Naive thymus-derived CD4-positive, alpha-beta T cell (primary cell): ENCODE measurements around the gene CNOT2. TPM values are rescaled to one million over a fixed set of nuclear protein-coding genes. Genes with fewer than 3 reads are reported as not detected.

Experiments used
- ATAC-seq: fragments of 150-1000 bp; cut with Tn5 transposase; 2 replicates; pipeline ENCODE4 v1.10.0; 2021; ENCODE audit warnings: mild to moderate bottlenecking, moderate library complexity
- CTCF ChIA-PET: fragments of 350-600 bp; sonication (Branson Sonifier 250); formaldehyde crosslinking; loops from one replicate; lab custom pipeline; 2021; ENCODE audit warnings: antibody characterized with exemption; lab: Charles Lee
- POLR2A ChIA-PET: fragments of 350-600 bp; sonication (Branson Sonifier 250); formaldehyde crosslinking; loops from one replicate; lab custom pipeline; 2021; ENCODE audit warnings: antibody characterized with exemption, inconsistent platforms; lab: Charles Lee
- DNase-seq, 9 donors: peaks; one replicate each; pipeline versions ENCODE4 v3.0.0 to v3.0.0-alpha.2; 2020 to 2022; ENCODE audit warnings: mixed read lengths in 1 of 9
- H3K27ac ChIP-seq: one replicate; pipeline ENCODE4 v1.7.0; 2013; ENCODE audit warnings: mild to moderate bottlenecking, low read depth, low read length, moderate library complexity
- H3K27me3 ChIP-seq, 2 donors: one replicate each; pipeline ENCODE4 v1.7.0; 2013; ENCODE audit warnings: low read length in 2 of 2, mild to moderate bottlenecking in 2 of 2, moderate library complexity in 2 of 2; ENCODE audit not compliant: control insufficient read depth in 2 of 2, insufficient read depth in 2 of 2
- H3K36me3 ChIP-seq, 3 experiments: 1 replicate in 2 of 3; 2 replicates in 1 of 3; pipeline ENCODE4 v1.7.0; 2013; ENCODE audit warnings: low read length in 3 of 3, mild to moderate bottlenecking in 3 of 3, moderate library complexity in 1 of 3; ENCODE audit not compliant: insufficient read depth in 3 of 3, control insufficient read depth in 2 of 3
- H3K4me1 ChIP-seq, 2 donors: one replicate each; pipeline ENCODE4 v1.7.0; 2013; ENCODE audit warnings: low read length in 2 of 2, mild to moderate bottlenecking in 2 of 2, moderate library complexity in 1 of 2; ENCODE audit not compliant: control insufficient read depth in 2 of 2, insufficient read depth in 2 of 2
- H3K4me3 ChIP-seq: 2 replicates; pipeline ENCODE4 v1.7.0; 2013; ENCODE audit warnings: mild to moderate bottlenecking, low read length
- H3K9me3 ChIP-seq, 3 experiments: 1 replicate in 2 of 3; 2 replicates in 1 of 3; pipeline ENCODE4 v1.7.0; 2013; ENCODE audit warnings: low read length in 3 of 3; ENCODE audit not compliant: control insufficient read depth in 2 of 3
- H3K27ac Mint-ChIP-seq, 9 donors: one replicate each; pipeline ENCODE4 v1.8.0; 2020 to 2022; ENCODE audit warnings: mixed read lengths in 9 of 9, mild to moderate bottlenecking in 8 of 9, moderate library complexity in 5 of 9, inconsistent platforms in 2 of 9
- H3K27me3 Mint-ChIP-seq, 5 donors: one replicate each; pipeline ENCODE4 v1.8.0; 2021 to 2022; ENCODE audit warnings: mixed read lengths in 5 of 5, mild to moderate bottlenecking in 1 of 5
- H3K36me3 Mint-ChIP-seq, 5 donors: one replicate each; pipeline ENCODE4 v1.8.0; 2020 to 2022; ENCODE audit warnings: mixed read lengths in 5 of 5, mild to moderate bottlenecking in 3 of 5, inconsistent platforms in 1 of 5
- H3K4me1 Mint-ChIP-seq, 7 donors: one replicate each; pipeline ENCODE4 v1.8.0; 2020 to 2022; ENCODE audit warnings: mixed read lengths in 7 of 7, mild to moderate bottlenecking in 3 of 7, inconsistent platforms in 1 of 7
- H3K4me3 Mint-ChIP-seq, 10 donors: one replicate each; pipeline ENCODE4 v1.8.0; 2020 to 2022; ENCODE audit warnings: mild to moderate bottlenecking in 10 of 10, mixed read lengths in 10 of 10, moderate library complexity in 6 of 10, inconsistent platforms in 2 of 10
- H3K9me3 Mint-ChIP-seq, 11 donors: one replicate each; pipeline ENCODE4 v1.8.0; 2020 to 2022; ENCODE audit warnings: mixed read lengths in 11 of 11, mild to moderate bottlenecking in 4 of 11, inconsistent platforms in 1 of 11, moderate library complexity in 1 of 11
- intact Hi-C, 2 donors: fragments of 100-400 bp; cut with micrococcal nuclease; formaldehyde crosslinking; loops; one replicate each; pipeline ENCODE4 v1.15.1; 2023
- polyA plus RNA-seq, 2 donors: library from polyadenylated mRNA; unstranded; fragments of 300-500 nt; fragmentation: Illumina TruSeq; gene quantifications; one replicate each; pipeline ENCODE4 v1.2.3, GENCODE V29; 2021
- total RNA-seq, 6 experiments: library from RNA in 5 of 6; stranded (reverse) in 5 of 6; gene quantifications; 1 replicate in 5 of 6; 2 replicates in 1 of 6; pipeline ENCODE4 v1.2.3 and lab custom pipeline; 2021 to 2026

Gene CNOT2
- total and polyA plus RNA-seq, 7 experiments from 2014 or later = 76.2 to 144 (median 116) TPM

- peak overlapping the region; percentile 70 for H3K4me3 ChIP-seq
- peaks cover 0 to 4% (median 0%) of the 10 kb centered on the region in 3 experiments for H3K36me3 ChIP-seq
- Mint-ChIP-seq H3K27me3 (peaks cover 0 to 45% (median 0%) of the 10 kb centered on the region in 5 donors), H3K36me3 (peaks cover 0 to 7% (median 0%) of the 10 kb centered on the region in 5 donors), H3K4me1 (peaks cover 12 to 41% (median 34%) of the 10 kb centered on the region in 7 donors), H3K9me3 (peaks cover 0 to 4% (median 0%) of the 10 kb centered on the region in 11 donors), H3K27ac (peak overlapping the region in 8 of 9 donors; percentile 82 to 91 (median 89)), H3K4me3 (peak overlapping the region; percentile 94 to 99 (median 97))
- ATAC-seq (no peak), DNase-seq (peak in 1 of 9 donors; percentile 2)
- intact Hi-C loops = loop anchor here (2.0 to 10.0 kb wide), 10 partner anchors 35 to 1470 kb away; partner anchors contain the start of genes CCT2 (in 2 of the 2), RAB3IP (in 2 of the 2), CPSF6 (in 1 of the 2) and FRS2 (in 1 of the 2)
- H3K27ac ChIP-seq = peak overlapping the region; percentile 71
- peaks cover 0 to 4% of the 10 kb centered on the region in 2 donors for H3K27me3 ChIP-seq
- POLR2A ChIA-PET = interaction anchor here (0.6 to 3.0 kb wide), 4 partner anchors 24 to 379 kb away, joined by 3 to 13 read pairs (median 6); no protein-coding TSS in a partner anchor
- H3K4me1 ChIP-seq = peaks cover 16 to 19% of the 10 kb centered on the region in 2 donors
- H3K9me3 ChIP-seq = no peaks in the 10 kb centered on the region
- CTCF ChIA-PET = no interaction called here
Observed at GRCh38 chr12:70367258-70368141, 124.3 kb downstream of the CNOT2 start.

- ATAC-seq = no peak
- Mint-ChIP-seq H3K27ac (no peak overlapping the region), H3K4me3 (no peak overlapping the region), H3K4me1 (peaks cover 0 to 7% (median under 1%) of the 10 kb centered on the region in 7 donors), H3K9me3 (peaks cover 0 to 7% (median 0%) of the 10 kb centered on the region in 11 donors), H3K27me3 (peaks cover 0 to 11% (median 0%) of the 10 kb centered on the region in 5 donors), H3K36me3 (peaks cover 0 to 11% (median 9%) of the 10 kb centered on the region in 5 donors)
- Histone ChIP-seq H3K27ac (no peak overlapping the region), H3K36me3 (no peaks in the 10 kb centered on the region), H3K4me3 (no peak overlapping the region), H3K4me1 (peaks cover 0 to under 1% of the 10 kb centered on the region in 2 donors), H3K27me3 (no peaks in the 10 kb centered on the region), H3K9me3 (no peaks in the 10 kb centered on the region)
- no peak for DNase-seq
- CTCF ChIA-PET = no interaction called here
- POLR2A ChIA-PET = no interaction called here
- intact Hi-C loops = no loop called here
Observed at GRCh38 chr12:70372881-70373280, 129.6 kb downstream of the CNOT2 start.

- CTCF ChIA-PET = no interaction called here
- H3K27me3 ChIP-seq = no peaks in the 10 kb centered on the region
- no peak overlapping the region for H3K27ac Mint-ChIP-seq
- DNase-seq (no peak), ATAC-seq (no peak)
- H3K4me3 Mint-ChIP-seq = no peak overlapping the region
- no peak overlapping the region for H3K27ac ChIP-seq
- H3K9me3 Mint-ChIP-seq = peaks cover 0 to 10% (median 3%) of the 10 kb centered on the region in 11 donors
- peaks cover 0 to 9% (median 0%) of the 10 kb centered on the region in 7 donors for H3K4me1 Mint-ChIP-seq
- no peak overlapping the region for H3K4me3 ChIP-seq
- H3K9me3 ChIP-seq = no peaks in the 10 kb centered on the region
- no peaks in the 10 kb centered on the region for H3K36me3 ChIP-seq
- POLR2A ChIA-PET = no interaction called here
- H3K36me3 Mint-ChIP-seq = peaks cover 0 to 23% (median 12%) of the 10 kb centered on the region in 5 donors
- H3K27me3 Mint-ChIP-seq = peaks cover 0 to 2% (median 0%) of the 10 kb centered on the region in 5 donors
- H3K4me1 ChIP-seq = no peaks in the 10 kb centered on the region
- intact Hi-C loops = no loop called here
Observed at GRCh38 chr12:70379846-70380245, 136.6 kb downstream of the CNOT2 start.

- POLR2A ChIA-PET = no interaction called here
- CTCF ChIA-PET = no interaction called here
- DNase-seq (no peak), ATAC-seq (no peak)
- Histone ChIP-seq H3K9me3 (no peaks in the 10 kb centered on the region), H3K4me3 (no peak overlapping the region), H3K4me1 (no peaks in the 10 kb centered on the region), H3K36me3 (no peaks in the 10 kb centered on the region), H3K27me3 (no peaks in the 10 kb centered on the region), H3K27ac (no peak overlapping the region)
- Mint-ChIP-seq H3K27ac (no peak overlapping the region), H3K27me3 (no peaks in the 10 kb centered on the region), H3K4me1 (peaks cover 0 to 9% (median 0%) of the 10 kb centered on the region in 7 donors), H3K36me3 (peaks cover 0 to 20% (median 8%) of the 10 kb centered on the region in 5 donors), H3K4me3 (no peak overlapping the region), H3K9me3 (peaks cover 0 to 16% (median 0%) of the 10 kb centered on the region in 11 donors)
- intact Hi-C loops = no loop called here
Observed at GRCh38 chr12:70383484-70383883, 140.3 kb downstream of the CNOT2 start.

GRCh38 chr12:70383886-70384285 is 140.7 kb downstream of the CNOT2 start:
- CTCF ChIA-PET = no interaction called here
- intact Hi-C loops = no loop called here
- H3K4me1 ChIP-seq = no peaks in the 10 kb centered on the region

GRCh38 chr12:70386771-70387170 is 143.5 kb downstream of the CNOT2 start:
- Histone ChIP-seq H3K27ac (no peak overlapping the region), H3K4me3 (no peak overlapping the region), H3K4me1 (no peaks in the 10 kb centered on the region), H3K36me3 (no peaks in the 10 kb centered on the region), H3K9me3 (no peaks in the 10 kb centered on the region), H3K27me3 (no peaks in the 10 kb centered on the region)
- Mint-ChIP-seq H3K4me1 (peaks cover 0 to 3% (median 0%) of the 10 kb centered on the region in 7 donors), H3K9me3 (peaks cover 0 to 15% (median 4%) of the 10 kb centered on the region in 11 donors), H3K27ac (no peak overlapping the region), H3K4me3 (no peak overlapping the region), H3K36me3 (peaks cover 0 to 19% (median 10%) of the 10 kb centered on the region in 5 donors), H3K27me3 (no peaks in the 10 kb centered on the region)
- ChIA-PET POLR2A (no interaction called here), CTCF (no interaction called here)
- DNase-seq (no peak), ATAC-seq (no peak)
- intact Hi-C loops = no loop called here

More at GRCh38 chr12:70383886-70384285, 140.7 kb downstream of the CNOT2 start:
- Histone ChIP-seq H3K36me3 (no peaks in the 10 kb centered on the region), H3K4me3 (no peak overlapping the region), H3K27ac (no peak overlapping the region), H3K9me3 (no peaks in the 10 kb centered on the region), H3K27me3 (no peaks in the 10 kb centered on the region)
- H3K27me3 Mint-ChIP-seq = no peaks in the 10 kb centered on the region
- POLR2A ChIA-PET = no interaction called here
- DNase-seq (no peak), ATAC-seq (no peak)
- no peak overlapping the region for H3K4me3 Mint-ChIP-seq
- H3K9me3 Mint-ChIP-seq = peaks cover 0 to 16% (median 2%) of the 10 kb centered on the region in 11 donors
- no peak overlapping the region for H3K27ac Mint-ChIP-seq
- H3K36me3 Mint-ChIP-seq = peaks cover 0 to 24% (median 12%) of the 10 kb centered on the region in 5 donors
- peaks cover 0 to 9% (median 0%) of the 10 kb centered on the region in 7 donors for H3K4me1 Mint-ChIP-seq
